DMS79 (cell line): ENCODE measurements around the gene MAPK11.

ENCODE experiments used
- DNase-seq: peaks from one replicate; lab custom pipeline; 2025; lab: John Stamatoyannopoulos, UW

Gene MAPK11

GRCh38 chr22:50224071-50224470 lies 46.1 kb downstream of the MAPK11 start:
- DNase-seq: no peak

- no peak for DNase-seq
Measured at GRCh38 chr22:50222508-50222907, 47.7 kb downstream of the MAPK11 start.

DNA sequence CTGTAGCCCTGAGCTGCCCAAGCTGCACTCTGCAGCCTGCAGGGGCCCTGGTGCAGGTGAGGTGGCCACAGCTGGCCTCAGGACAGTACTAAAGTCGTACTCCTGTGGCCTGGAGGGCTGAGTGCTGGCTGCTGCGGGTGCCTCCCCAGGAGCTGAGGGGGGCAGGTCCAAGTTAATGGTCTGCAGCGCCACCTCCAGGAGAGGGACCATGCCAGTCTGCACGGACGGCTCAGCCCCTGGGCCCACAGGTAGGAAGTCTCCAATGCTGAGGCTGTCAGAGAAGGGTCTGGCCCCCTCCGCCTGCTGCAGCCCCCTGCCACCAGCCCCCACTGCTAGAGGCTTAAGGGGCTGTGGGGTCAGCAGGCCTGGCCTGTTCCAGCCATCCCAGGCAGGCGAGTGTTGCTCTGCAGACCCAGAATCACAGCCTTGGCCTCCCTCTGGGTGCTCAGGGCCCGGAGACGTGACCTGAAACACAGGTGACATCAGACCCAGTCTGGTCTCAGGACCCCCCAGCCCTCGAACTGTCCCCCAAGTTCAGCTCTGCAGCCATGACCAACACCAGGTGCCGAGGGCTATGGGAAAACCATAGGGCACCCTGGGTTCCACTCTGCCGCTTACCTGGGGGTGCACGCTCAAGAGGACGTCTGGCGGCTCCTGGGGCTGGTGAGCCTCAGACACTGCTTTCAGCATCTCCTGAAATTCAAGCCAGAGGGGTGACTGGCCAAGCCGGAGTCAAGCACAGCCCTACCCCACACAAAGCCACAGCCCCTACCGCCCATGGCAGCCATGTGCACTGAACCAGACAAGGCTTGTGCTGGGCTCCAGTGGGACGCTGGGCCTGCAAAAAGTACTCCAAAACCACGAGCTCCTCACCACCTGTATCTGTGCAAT lies 48.5 kb downstream of the MAPK11 start:
- no peak for DNase-seq

- no peak for DNase-seq
Measured at GRCh38 chr22:50220603-50221409, 49.4 kb downstream of the MAPK11 start.

- DNase-seq: no peak
Measured at GRCh38 chr22:50219800-50220602, 50.2 kb downstream of the MAPK11 start.

GRCh38 chr22:50218996-50219727 lies 51.0 kb downstream of the MAPK11 start:
- DNase-seq: no peak

GRCh38 chr22:50218153-50218995 lies 51.8 kb downstream of the MAPK11 start:
- no peak for DNase-seq

- DNase-seq: no peak
Measured at GRCh38 chr22:50217543-50218152, 52.5 kb downstream of the MAPK11 start.

DNA sequence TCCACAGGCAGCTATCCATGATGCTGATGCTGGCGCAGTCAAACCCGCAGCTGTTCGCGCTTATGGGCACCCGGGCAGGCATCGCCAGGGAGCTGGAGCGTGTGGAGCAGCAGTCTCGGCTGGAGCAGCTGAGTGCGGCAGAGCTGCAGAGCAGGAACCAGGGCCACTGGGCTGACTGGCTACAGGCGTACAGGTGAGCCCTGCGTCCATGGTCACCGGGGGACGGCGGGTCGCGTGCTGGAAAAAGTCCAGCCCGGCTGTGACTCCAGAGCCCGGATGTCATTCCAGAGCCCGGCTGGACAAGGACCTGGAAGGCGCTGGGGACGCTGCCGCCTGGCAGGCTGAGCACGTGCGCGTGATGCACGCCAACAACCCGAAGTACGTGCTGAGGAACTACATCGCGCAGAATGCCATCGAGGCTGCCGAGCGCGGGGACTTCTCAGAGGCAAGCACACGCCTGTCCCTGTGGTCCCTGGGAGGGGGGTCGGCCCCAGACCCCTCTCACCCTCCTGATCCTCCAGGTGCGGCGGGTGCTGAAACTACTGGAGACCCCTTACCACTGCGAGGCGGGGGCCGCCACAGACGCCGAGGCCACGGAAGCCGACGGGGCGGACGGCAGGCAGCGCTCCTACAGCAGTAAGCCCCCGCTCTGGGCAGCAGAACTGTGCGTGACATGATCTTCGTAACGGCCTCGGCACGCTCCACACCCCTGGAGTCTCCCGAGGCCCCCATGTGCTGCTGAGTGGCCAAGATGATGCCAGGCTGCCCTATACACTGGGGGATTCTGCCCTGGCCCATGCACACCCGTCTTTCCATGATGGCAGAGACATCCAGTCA lies 53.3 kb downstream of the MAPK11 start:
- no peak for DNase-seq

DNA sequence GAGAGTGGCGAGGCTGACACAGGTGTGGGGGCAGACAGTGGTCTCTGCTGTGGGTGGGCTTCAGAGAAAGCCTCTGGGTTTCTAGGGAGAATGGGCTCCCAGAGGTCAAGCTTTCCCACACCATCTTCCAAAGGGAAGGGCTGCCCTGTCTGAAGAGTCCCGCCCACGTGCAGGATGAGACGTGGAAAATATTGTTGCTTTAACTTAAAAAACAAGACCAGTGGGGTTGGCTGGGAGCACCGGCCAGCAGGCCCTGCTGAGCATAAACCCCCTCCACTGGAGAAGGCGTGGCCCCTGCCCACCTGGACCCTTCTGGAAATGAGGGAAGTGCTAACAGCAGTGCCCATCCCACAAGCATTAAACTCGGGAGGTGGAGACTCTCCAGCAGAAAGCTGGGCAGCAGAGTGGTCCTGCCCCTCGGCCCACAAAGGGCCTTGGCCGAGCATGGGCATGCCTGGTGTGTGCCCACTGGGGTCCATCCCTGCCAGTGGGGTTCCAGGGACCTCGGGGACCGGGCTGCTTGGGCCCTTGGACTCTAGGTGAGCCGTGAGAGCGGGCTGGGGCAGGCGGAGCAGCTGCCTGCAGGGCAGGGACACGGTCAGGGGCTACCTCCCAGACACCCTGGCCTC lies 54.0 kb downstream of the MAPK11 start:
- no peak for DNase-seq

DNA sequence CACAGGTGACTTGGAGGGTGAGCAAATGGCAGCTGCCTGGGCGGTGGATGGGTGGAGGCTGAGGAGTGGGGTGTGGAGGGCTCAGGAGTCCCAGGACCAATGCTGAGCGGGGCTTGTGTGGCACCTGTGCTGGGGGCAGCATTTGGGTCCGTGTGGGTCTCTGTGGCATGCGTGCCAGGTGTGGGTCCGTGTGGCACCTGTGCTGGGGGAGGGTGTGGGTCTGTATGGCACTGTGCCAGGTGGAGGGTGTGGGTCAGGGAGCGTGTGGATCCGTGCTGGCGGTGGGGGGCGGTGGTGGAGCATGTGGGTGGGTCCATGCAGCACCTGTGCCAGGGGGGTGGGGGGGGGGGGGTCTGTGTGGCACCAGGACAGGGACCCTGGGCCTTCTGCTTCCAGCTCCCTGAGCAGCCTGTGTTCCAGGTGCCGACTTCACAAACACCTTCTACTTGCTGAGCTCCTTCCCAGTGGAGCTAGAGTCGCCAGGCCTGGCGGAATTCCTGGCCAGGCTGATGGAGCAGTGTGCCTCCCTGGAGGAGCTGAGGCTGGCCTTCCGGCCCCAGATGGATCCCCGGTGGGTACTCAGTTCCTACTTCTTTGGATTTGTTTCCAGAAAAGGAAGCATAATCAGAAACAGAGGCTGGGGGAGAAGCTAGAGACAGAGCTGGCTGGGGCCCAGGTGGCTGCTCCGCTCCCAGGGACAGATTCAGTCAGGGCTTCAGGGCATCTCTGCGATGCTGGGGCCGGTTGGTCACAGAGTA lies 54.7 kb downstream of the MAPK11 start:
- no peak for DNase-seq
